ENCODE results near the gene ABHD4. TPM values are rescaled to one million over a fixed set of nuclear protein-coding genes. Genes with fewer than 3 reads are reported as not detected.

The ABHD4 gene
- polyA plus RNA-seq, 4 donors, result 11.5 to 38.7 (median 26.6) TPM

DNA sequence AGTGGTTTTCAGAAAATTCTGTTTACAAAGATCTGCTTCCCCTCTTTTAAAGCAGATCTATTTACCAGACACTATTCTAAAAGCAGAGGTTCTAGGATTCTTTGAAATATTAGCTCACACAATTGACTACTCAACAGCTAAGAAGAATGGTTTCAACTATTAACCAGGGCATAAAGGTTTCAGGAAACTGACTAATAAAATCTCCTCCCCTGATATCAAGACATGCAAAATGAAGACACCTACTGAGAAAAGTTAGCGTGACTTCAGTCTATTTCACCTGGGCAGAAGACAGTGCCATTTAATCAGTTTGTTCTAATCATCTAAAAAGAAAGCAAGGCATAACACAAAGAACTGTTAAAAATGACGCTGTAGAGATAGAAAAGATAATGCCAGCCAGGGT lies 31.3 kb upstream of the ABHD4 start:
- FAIRE-seq (no peak), DNase-seq (no peak)
- H3K4me1 ChIP-seq (ENCODE audit: control insufficient read depth in 3 of 3, insufficient read depth in 2 of 3, low read depth in 1 of 3, low read length in 2 of 3), result peaks cover 2 to 16% (median 9%) of the 10 kb centered on the region in 3 donors
- WGBS, 3 donors, result 38 to 52% (median 46%) methylated on average over 2 of the region's 2 CpGs
- H3K36me3 ChIP-seq (ENCODE audit: control insufficient read depth in 3 of 3, insufficient read depth in 2 of 3, low read depth in 1 of 3, low read length in 3 of 3), result peaks cover 10 to 27% (median 17%) of the 10 kb centered on the region in 3 donors
- no peak overlapping the region for H3K4me3 ChIP-seq (ENCODE audit: low read depth in 1 of 3, low read length in 3 of 3)
- peak overlapping the region in 1 of 3 donors; percentile 20 for H3K27ac ChIP-seq (ENCODE audit: low read depth in 1 of 3, low read length in 2 of 3)
- no peaks in the 10 kb centered on the region for H3K27me3 ChIP-seq (ENCODE audit: control insufficient read depth in 3 of 3, insufficient read depth in 3 of 3, low read length in 3 of 3)
- no peaks in the 10 kb centered on the region for H3K9me3 ChIP-seq (ENCODE audit: control insufficient read depth in 2 of 2, insufficient read depth in 1 of 2, low read depth in 1 of 2, low read length in 1 of 2)

DNA sequence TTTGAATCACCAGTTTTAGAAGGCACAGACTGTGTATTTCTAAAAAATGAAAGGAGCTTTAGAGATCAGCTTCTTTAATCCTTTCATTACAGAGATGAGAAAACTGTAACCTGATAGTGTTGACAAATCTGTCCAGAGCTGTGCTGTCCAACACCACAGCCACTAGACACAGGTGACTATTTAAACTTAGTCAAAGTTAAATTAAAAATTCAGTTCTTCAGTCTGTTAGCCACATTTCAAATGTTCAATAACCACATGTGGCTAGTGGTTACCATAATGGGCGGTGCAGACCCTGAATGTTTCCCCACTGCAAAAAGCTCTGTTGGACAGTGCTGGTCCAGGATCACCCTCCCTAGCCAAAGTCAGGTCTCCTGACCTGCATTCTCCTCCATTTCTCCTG lies 30.7 kb upstream of the ABHD4 start:
- Histone ChIP-seq H3K36me3 (ENCODE audit: control insufficient read depth in 3 of 3, insufficient read depth in 2 of 3, low read depth in 1 of 3, low read length in 3 of 3) (peaks cover 11 to 28% (median 19%) of the 10 kb centered on the region in 3 donors), H3K27ac (ENCODE audit: low read depth in 1 of 3, low read length in 2 of 3) (peak overlapping the region in 1 of 3 donors; percentile 54)
- WGBS, 3 donors, result 65 to 86% (median 83%) methylated on average over 1 of the region's 1 CpG

DNA sequence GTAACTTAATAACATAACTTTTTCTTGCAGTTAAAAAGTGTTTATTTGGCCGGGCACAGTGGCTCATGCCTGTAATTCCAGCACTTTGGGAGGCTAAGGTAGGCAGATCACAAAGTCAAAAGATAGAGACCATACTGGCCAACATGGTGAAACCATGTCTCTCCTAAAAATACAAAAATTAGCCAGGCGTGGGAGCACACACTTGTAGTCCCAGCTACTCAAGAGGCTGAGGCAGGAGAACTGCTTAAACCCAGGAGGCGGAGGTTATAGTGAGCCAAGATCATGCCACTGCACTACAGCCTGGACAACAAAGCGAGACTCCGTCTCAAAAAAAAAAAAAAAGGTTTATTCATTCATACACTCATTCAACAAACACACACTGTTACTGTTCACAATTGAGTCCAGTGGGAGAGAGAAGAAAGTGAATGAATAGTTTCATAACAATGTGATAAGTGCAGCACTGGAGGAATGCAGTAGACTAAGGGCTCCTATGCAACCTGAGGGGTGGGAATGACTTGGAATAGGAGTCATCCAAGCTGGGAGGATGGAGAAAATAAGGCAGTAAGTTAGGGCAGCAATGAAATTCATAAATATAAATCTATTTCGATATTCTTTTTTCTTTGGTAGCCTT lies 28.9 kb upstream of the ABHD4 start:
- H3K4me1 ChIP-seq (ENCODE audit: control insufficient read depth in 3 of 3, insufficient read depth in 2 of 3, low read depth in 1 of 3, low read length in 2 of 3), result peaks cover 0 to 11% (median 3%) of the 10 kb centered on the region in 3 donors
- 80 to 88% (median 81%) methylated on average over 6 of the region's 6 CpGs for WGBS, 3 donors
- peaks cover 10 to 32% (median 21%) of the 10 kb centered on the region in 3 donors for H3K36me3 ChIP-seq (ENCODE audit: control insufficient read depth in 3 of 3, insufficient read depth in 2 of 3, low read depth in 1 of 3, low read length in 3 of 3)
- no peaks in the 10 kb centered on the region for H3K27me3 ChIP-seq (ENCODE audit: control insufficient read depth in 3 of 3, insufficient read depth in 3 of 3, low read length in 3 of 3)
- H3K9me3 ChIP-seq (ENCODE audit: control insufficient read depth in 2 of 2, insufficient read depth in 1 of 2, low read depth in 1 of 2, low read length in 1 of 2), result no peaks in the 10 kb centered on the region
- FAIRE-seq, result no peak
- H3K4me3 ChIP-seq (ENCODE audit: low read depth in 1 of 3, low read length in 3 of 3), result no peak overlapping the region
- no peak for DNase-seq
- peak overlapping the region in 2 of 3 donors; percentile 30 to 45 for H3K27ac ChIP-seq (ENCODE audit: low read depth in 1 of 3, low read length in 2 of 3)

More for the DNA sequence above, 30.7 kb upstream of the ABHD4 start:
- Histone ChIP-seq H3K4me3 (ENCODE audit: low read depth in 1 of 3, low read length in 3 of 3) (no peak overlapping the region), H3K4me1 (ENCODE audit: control insufficient read depth in 3 of 3, insufficient read depth in 2 of 3, low read depth in 1 of 3, low read length in 2 of 3) (peaks cover 2 to 11% (median 7%) of the 10 kb centered on the region in 3 donors), H3K9me3 (ENCODE audit: control insufficient read depth in 2 of 2, insufficient read depth in 1 of 2, low read depth in 1 of 2, low read length in 1 of 2) (no peaks in the 10 kb centered on the region), H3K27me3 (ENCODE audit: control insufficient read depth in 3 of 3, insufficient read depth in 3 of 3, low read length in 3 of 3) (no peaks in the 10 kb centered on the region)
- DNase-seq, result no peak
- no peak for FAIRE-seq

DNA sequence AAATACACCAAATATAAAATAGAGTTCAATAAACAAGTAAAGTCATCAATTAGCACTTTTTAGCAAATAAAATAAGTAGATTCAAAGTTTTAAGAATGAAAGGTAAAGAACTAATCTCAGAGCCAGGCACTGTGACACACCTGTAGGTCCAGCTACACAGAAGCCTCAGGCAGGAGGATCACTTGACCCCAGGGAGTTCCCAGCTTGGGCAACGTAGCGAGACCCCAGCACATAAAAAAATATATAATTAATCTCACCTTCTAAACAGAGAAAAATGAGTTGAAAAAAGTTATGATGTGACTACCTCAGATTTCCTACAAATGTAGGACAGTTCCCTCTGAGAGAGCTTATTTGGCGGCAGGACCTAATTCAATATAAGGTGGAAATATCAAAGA lies 28.4 kb upstream of the ABHD4 start:
- DNase-seq, result no peak
- H3K27ac ChIP-seq (ENCODE audit: low read depth in 1 of 3, low read length in 2 of 3), result peak overlapping the region in 1 of 3 donors; percentile 72
- H3K36me3 ChIP-seq (ENCODE audit: control insufficient read depth in 3 of 3, insufficient read depth in 2 of 3, low read depth in 1 of 3, low read length in 3 of 3), result peaks cover 9 to 32% (median 18%) of the 10 kb centered on the region in 3 donors
- no peaks in the 10 kb centered on the region for H3K27me3 ChIP-seq (ENCODE audit: control insufficient read depth in 3 of 3, insufficient read depth in 3 of 3, low read length in 3 of 3)
- H3K4me1 ChIP-seq (ENCODE audit: control insufficient read depth in 3 of 3, insufficient read depth in 2 of 3, low read depth in 1 of 3, low read length in 2 of 3), result peaks cover 0 to 11% (median 3%) of the 10 kb centered on the region in 3 donors
- no peak for FAIRE-seq
- 66 to 75% (median 68%) methylated on average over 3 of the region's 3 CpGs for WGBS, 3 donors
- no peaks in the 10 kb centered on the region for H3K9me3 ChIP-seq (ENCODE audit: control insufficient read depth in 2 of 2, insufficient read depth in 1 of 2, low read depth in 1 of 2, low read length in 1 of 2)
- no peak overlapping the region for H3K4me3 ChIP-seq (ENCODE audit: low read depth in 1 of 3, low read length in 3 of 3)

DNA sequence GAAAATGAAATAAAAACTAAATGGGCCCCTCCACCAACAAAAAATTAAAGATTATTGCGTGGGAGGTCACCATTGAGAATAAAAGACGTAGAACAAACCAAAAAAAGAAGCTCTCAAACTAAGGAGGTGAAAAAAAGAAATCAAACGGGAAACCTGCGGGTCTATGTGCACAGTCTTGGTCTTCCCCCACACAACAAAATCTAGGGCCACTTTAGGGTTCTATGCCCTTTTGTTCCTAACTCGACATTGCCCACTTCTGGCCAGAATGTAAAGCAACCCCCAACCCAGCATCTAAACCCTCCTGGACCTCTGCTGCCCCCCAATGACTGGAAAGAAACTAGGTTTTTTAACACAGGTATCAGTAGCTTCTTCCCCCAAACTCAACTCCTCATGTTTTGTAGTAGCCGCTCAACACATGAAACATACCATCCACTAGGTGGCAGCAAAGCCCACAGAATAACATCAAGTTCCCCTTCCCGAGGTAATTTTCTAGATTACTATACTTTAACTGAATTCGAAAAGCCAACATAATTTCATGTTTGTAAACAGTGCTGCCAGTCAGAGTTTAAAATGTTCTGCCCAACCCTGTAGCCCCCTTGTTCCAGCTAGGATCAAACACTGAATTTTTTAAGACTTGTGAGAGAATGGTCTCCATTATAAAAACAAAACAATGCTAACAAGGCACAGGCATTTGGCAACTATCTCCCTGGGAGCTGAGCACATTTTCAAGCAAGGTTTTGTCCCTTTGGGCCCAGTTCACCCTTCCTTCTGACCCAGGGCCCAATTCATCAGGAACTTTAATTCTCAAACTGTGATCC lies 27.8 kb upstream of the ABHD4 start:
- peak overlapping the region in 2 of 3 donors; percentile 39 to 72 for H3K27ac ChIP-seq (ENCODE audit: low read depth in 1 of 3, low read length in 2 of 3)
- DNase-seq (peak; percentile 87 to 89), FAIRE-seq (no peak)
- H3K4me3 ChIP-seq (ENCODE audit: low read depth in 1 of 3, low read length in 3 of 3), result no peak overlapping the region
- H3K9me3 ChIP-seq (ENCODE audit: control insufficient read depth in 2 of 2, insufficient read depth in 1 of 2, low read depth in 1 of 2, low read length in 1 of 2), result no peaks in the 10 kb centered on the region
- WGBS, 3 donors, result 21 to 22% (median 21%) methylated on average over 8 of the region's 8 CpGs
- no peaks in the 10 kb centered on the region for H3K27me3 ChIP-seq (ENCODE audit: control insufficient read depth in 3 of 3, insufficient read depth in 3 of 3, low read length in 3 of 3)
- peaks cover 0 to 11% (median 3%) of the 10 kb centered on the region in 3 donors for H3K4me1 ChIP-seq (ENCODE audit: control insufficient read depth in 3 of 3, insufficient read depth in 2 of 3, low read depth in 1 of 3, low read length in 2 of 3)
- peaks cover 8 to 32% (median 18%) of the 10 kb centered on the region in 3 donors for H3K36me3 ChIP-seq (ENCODE audit: control insufficient read depth in 3 of 3, insufficient read depth in 2 of 3, low read depth in 1 of 3, low read length in 3 of 3)

DNA sequence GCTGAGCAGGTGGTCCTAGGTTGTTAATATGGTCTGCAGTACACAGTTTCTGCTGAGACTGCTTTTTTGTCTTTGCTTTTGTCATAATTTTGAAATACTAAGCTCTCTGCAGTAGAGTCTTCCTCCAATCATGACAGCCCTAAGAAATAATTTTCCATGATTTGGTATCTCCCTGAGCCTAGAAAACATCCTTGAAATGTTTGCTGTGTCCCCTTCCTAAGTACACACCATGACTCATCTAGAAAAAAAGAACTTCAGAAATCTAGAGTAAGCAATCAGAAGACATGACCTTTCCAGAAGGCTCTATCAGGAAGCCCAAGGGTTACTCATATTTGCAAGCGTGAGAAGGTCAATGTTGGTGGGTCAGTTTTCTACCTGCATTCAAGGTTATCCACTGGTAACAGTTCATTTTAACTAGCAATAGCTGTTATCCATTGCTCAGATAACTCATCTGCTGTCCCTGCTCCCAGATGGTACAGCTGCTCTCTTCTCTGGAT lies 25.5 kb upstream of the ABHD4 start:
- Histone ChIP-seq H3K4me1 (ENCODE audit: control insufficient read depth in 3 of 3, insufficient read depth in 2 of 3, low read depth in 1 of 3, low read length in 2 of 3) (peaks cover 0 to 5% (median 0%) of the 10 kb centered on the region in 3 donors), H3K27me3 (ENCODE audit: control insufficient read depth in 3 of 3, insufficient read depth in 3 of 3, low read length in 3 of 3) (no peaks in the 10 kb centered on the region), H3K9me3 (ENCODE audit: control insufficient read depth in 2 of 2, insufficient read depth in 1 of 2, low read depth in 1 of 2, low read length in 1 of 2) (no peaks in the 10 kb centered on the region), H3K4me3 (ENCODE audit: low read depth in 1 of 3, low read length in 3 of 3) (no peak overlapping the region), H3K27ac (ENCODE audit: low read depth in 1 of 3, low read length in 2 of 3) (no peak overlapping the region), H3K36me3 (ENCODE audit: control insufficient read depth in 3 of 3, insufficient read depth in 2 of 3, low read depth in 1 of 3, low read length in 3 of 3) (peaks cover 6 to 33% (median 13%) of the 10 kb centered on the region in 3 donors)
- no peak for FAIRE-seq
- no peak for DNase-seq
- 73 to 77% (median 75%) methylated on average over 1 of the region's 1 CpG for WGBS, 3 donors

DNA sequence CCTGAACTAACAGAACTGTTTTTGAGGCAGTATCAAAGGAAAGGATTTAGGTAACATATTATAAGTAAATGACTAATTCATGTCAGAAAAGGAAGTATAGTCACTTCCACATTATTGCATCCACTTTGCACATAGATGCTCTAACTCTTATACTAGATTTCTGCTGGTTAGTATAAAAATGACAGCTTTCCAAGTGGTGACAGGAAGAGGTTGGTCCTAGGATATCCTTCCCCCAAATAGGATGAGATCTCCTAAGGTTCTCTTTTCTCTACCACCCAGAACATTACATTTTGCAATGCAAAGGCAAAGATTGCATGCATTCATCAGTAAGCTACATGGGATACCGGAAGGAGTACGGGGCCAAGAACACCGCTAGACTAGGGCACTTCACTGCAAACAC lies 24.3 kb upstream of the ABHD4 start:
- no peak for FAIRE-seq

DNA sequence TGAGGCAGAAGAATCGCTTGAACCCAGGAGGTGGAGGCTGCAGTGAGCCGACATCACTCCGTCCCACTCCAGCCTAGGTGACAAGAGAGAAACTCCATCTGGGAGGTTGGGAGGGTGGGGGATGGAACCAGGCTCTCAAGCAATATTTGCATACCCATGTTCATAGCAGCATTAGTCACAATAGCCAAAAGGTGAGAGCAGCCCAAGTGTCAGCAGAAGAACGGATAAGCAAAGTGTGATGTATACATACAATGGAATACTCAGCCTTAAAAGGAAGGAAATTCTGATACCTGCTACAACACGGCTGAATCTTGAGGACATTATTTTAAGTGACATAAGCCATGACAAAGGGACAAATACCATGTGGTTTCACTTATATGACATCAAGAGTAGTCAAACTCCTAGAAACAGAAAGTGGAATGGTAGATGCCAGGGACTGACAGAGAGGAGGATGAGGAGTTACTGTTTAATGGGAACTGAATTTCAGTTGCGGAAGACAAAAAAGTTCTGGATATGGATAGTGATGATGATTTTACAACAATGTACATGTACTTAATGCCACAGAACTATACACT lies 20.7 kb upstream of the ABHD4 start:
- Histone ChIP-seq H3K4me1 (ENCODE audit: control insufficient read depth in 3 of 3, insufficient read depth in 2 of 3, low read depth in 1 of 3, low read length in 2 of 3) (no peaks in the 10 kb centered on the region), H3K27me3 (ENCODE audit: control insufficient read depth in 3 of 3, insufficient read depth in 3 of 3, low read length in 3 of 3) (no peaks in the 10 kb centered on the region), H3K9me3 (ENCODE audit: control insufficient read depth in 2 of 2, insufficient read depth in 1 of 2, low read depth in 1 of 2, low read length in 1 of 2) (no peaks in the 10 kb centered on the region), H3K36me3 (ENCODE audit: control insufficient read depth in 3 of 3, insufficient read depth in 2 of 3, low read depth in 1 of 3, low read length in 3 of 3) (peaks cover 5 to 18% (median 7%) of the 10 kb centered on the region in 3 donors), H3K27ac (ENCODE audit: low read depth in 1 of 3, low read length in 2 of 3) (no peak overlapping the region), H3K4me3 (ENCODE audit: low read depth in 1 of 3, low read length in 3 of 3) (no peak overlapping the region)
- 77 to 81% (median 81%) methylated on average over 6 of the region's 6 CpGs for WGBS, 3 donors
- FAIRE-seq, result no peak
- DNase-seq, result no peak

More for the DNA sequence above, 24.3 kb upstream of the ABHD4 start:
- Histone ChIP-seq H3K27me3 (ENCODE audit: control insufficient read depth in 3 of 3, insufficient read depth in 3 of 3, low read length in 3 of 3) (no peaks in the 10 kb centered on the region), H3K4me3 (ENCODE audit: low read depth in 1 of 3, low read length in 3 of 3) (no peak overlapping the region), H3K9me3 (ENCODE audit: control insufficient read depth in 2 of 2, insufficient read depth in 1 of 2, low read depth in 1 of 2, low read length in 1 of 2) (no peaks in the 10 kb centered on the region), H3K36me3 (ENCODE audit: control insufficient read depth in 3 of 3, insufficient read depth in 2 of 3, low read depth in 1 of 3, low read length in 3 of 3) (peaks cover 6 to 29% (median 12%) of the 10 kb centered on the region in 3 donors), H3K4me1 (ENCODE audit: control insufficient read depth in 3 of 3, insufficient read depth in 2 of 3, low read depth in 1 of 3, low read length in 2 of 3) (peaks cover 0 to 5% (median 0%) of the 10 kb centered on the region in 3 donors), H3K27ac (ENCODE audit: low read depth in 1 of 3, low read length in 2 of 3) (no peak overlapping the region)
- DNase-seq, result no peak
- WGBS, 3 donors, result 99% methylated on average over 3 of the region's 3 CpGs

All from small intestine (tissue), 7 donors.